ENCODE measurements around the gene PRKD2. TPM values are rescaled to one million over a fixed set of nuclear protein-coding genes. Genes with fewer than 3 reads are reported as not detected.

PRKD2 gene
- total and polyA plus RNA-seq, 8 donors, result 7.0 to 50.6 (median 26.3) TPM

- TF ChIP-seq CTCF (IDR thresholded peaks at IDR 0.05), result no peak
- TF ChIP-seq POLR2AphosphoS5 (IDR thresholded peaks at IDR 0.05), result no peak
- no peak for TF ChIP-seq POLR2A (IDR thresholded peaks at IDR 0.05)
- no peak for TF ChIP-seq EP300 (IDR thresholded peaks at IDR 0.05)
- Histone ChIP-seq H3K36me3 (peaks cover 17 to 69% (median 59%) of the 10 kb centered on the region in 4 donors), H3K4me1 (peaks cover 37 to 94% (median 62%) of the 10 kb centered on the region in 4 donors), H3K27ac (peak overlapping the region in 1 of 5 donors; percentile 27), H3K4me3 (no peak overlapping the region), H3K9me3 (no peaks in the 10 kb centered on the region), H3K27me3 (no peaks in the 10 kb centered on the region)
- DNase-seq, result no peak
- intact Hi-C loops (cut with DNase I; ENCODE audit: low total_unique reads), result no loop called here
- 70 to 89% (median 76%) methylated on average over 8 to 14 of the region's 14 CpGs for WGBS, 5 donors
Measured at GRCh38 chr19:46739290-46739771, 22.4 kb upstream of the PRKD2 start.

GRCh38 chr19:46737761-46738171 lies 20.9 kb upstream of the PRKD2 start:
- no peak for DNase-seq
- Histone ChIP-seq H3K4me1 (peaks cover 25 to 86% (median 49%) of the 10 kb centered on the region in 4 donors), H3K27ac (peak overlapping the region in 1 of 5 donors; percentile 9), H3K36me3 (peaks cover 33 to 85% (median 74%) of the 10 kb centered on the region in 4 donors), H3K27me3 (no peaks in the 10 kb centered on the region), H3K9me3 (no peaks in the 10 kb centered on the region), H3K4me3 (no peak overlapping the region)
- intact Hi-C loops (cut with DNase I; ENCODE audit: low total_unique reads), result no loop called here
- no peak for TF ChIP-seq EP300 (IDR thresholded peaks at IDR 0.05)
- TF ChIP-seq POLR2AphosphoS5 (IDR thresholded peaks at IDR 0.05), result no peak
- TF ChIP-seq POLR2A (IDR thresholded peaks at IDR 0.05), result no peak
- no peak for TF ChIP-seq CTCF (IDR thresholded peaks at IDR 0.05)
- WGBS, 5 donors, result 78 to 82% (median 81%) methylated on average over 17 to 19 of the region's 19 CpGs

GRCh38 chr19:46737298-46737654 lies 20.4 kb upstream of the PRKD2 start:
- Histone ChIP-seq H3K9me3 (no peaks in the 10 kb centered on the region), H3K27ac (peak overlapping the region in 3 of 5 donors; percentile 9 to 43 (median 10)), H3K4me3 (no peak overlapping the region), H3K36me3 (peaks cover 38 to 89% (median 78%) of the 10 kb centered on the region in 4 donors), H3K27me3 (no peaks in the 10 kb centered on the region), H3K4me1 (peaks cover 25 to 86% (median 49%) of the 10 kb centered on the region in 4 donors)
- TF ChIP-seq EP300 (IDR thresholded peaks at IDR 0.05) (no peak), POLR2A (IDR thresholded peaks at IDR 0.05) (no peak), POLR2AphosphoS5 (IDR thresholded peaks at IDR 0.05) (no peak), CTCF (IDR thresholded peaks at IDR 0.05) (no peak)
- DNase-seq, result no peak
- WGBS, 5 donors, result 38 to 52% (median 49%) methylated on average over 7 of the region's 7 CpGs
- intact Hi-C loops (cut with DNase I; ENCODE audit: low total_unique reads), result no loop called here

GRCh38 chr19:46736531-46737297 lies 19.8 kb upstream of the PRKD2 start:
- H3K9me3 ChIP-seq, result no peaks in the 10 kb centered on the region
- H3K27ac ChIP-seq, result peak overlapping the region in 3 of 5 donors; percentile 9 to 43 (median 10)
- peaks cover 22 to 86% (median 48%) of the 10 kb centered on the region in 4 donors for H3K4me1 ChIP-seq
- peak; percentile 42 to 62 for DNase-seq
- TF ChIP-seq POLR2A (IDR thresholded peaks at IDR 0.05), result no peak
- TF ChIP-seq CTCF (IDR thresholded peaks at IDR 0.05), result no peak
- intact Hi-C loops (cut with DNase I; ENCODE audit: low total_unique reads), result no loop called here
- peaks cover 43 to 89% (median 81%) of the 10 kb centered on the region in 4 donors for H3K36me3 ChIP-seq
- no peak overlapping the region for H3K4me3 ChIP-seq
- 52 to 66% (median 56%) methylated on average over 19 to 22 of the region's 22 CpGs for WGBS, 5 donors
- H3K27me3 ChIP-seq, result no peaks in the 10 kb centered on the region
